HL-60 (cell line): Measurements from ENCODE around the gene MYBPH.

ENCODE experiments used
- DNase-seq, 2 experiments: peaks; one replicate each; pipeline ENCODE4 v3.0.0-alpha.2; 2010 to 2020; ENCODE audit warnings: low read depth in 1 of 2, low spot score in 1 of 2
- H3K27ac ChIP-seq: fragments of 250-450 bp; sonication (Bioruptor Pico); replicated peaks from 2 replicates; pipeline ENCODE4 v1.5.1; 2020; ENCODE audit warnings: mild to moderate bottlenecking, moderate library complexity
- H3K27me3 ChIP-seq: fragments of 250-450 bp; sonication (Bioruptor Pico); 2 replicates; pipeline ENCODE4 v1.5.1; 2021; ENCODE audit warnings: mild to moderate bottlenecking, moderate library complexity; ENCODE audit not compliant: insufficient read depth, poor library complexity, severe bottlenecking
- H3K4me3 ChIP-seq: replicated peaks from 2 replicates; pipeline ENCODE4 v1.5.1; 2011; ENCODE audit warnings: mild to moderate bottlenecking, control low read depth, low read length; ENCODE audit not compliant: insufficient read depth
- GABPA ChIP-seq: IDR thresholded peaks from 2 replicates; pipeline ENCODE4 v1.6.1; 2012; ENCODE audit warnings: low read depth
- POLR2AphosphoS5 ChIP-seq: IDR thresholded peaks from 2 replicates; pipeline ENCODE4 v1.6.1; 2012; ENCODE audit warnings: low read depth
- SPI1 ChIP-seq: IDR thresholded peaks from 2 replicates; pipeline ENCODE4 v1.6.1; 2012; ENCODE audit warnings: low read depth, mild to moderate bottlenecking, borderline replicate concordance
- TF ChIP-seq, protein P1 (sequence below): IDR thresholded peaks from 2 replicates; pipeline ENCODE4 v1.6.1; 2012; ENCODE audit warnings: low read depth; ENCODE audit not compliant: insufficient replicate concordance
- TF ChIP-seq, protein P2 (sequence below): IDR thresholded peaks from one replicate; pipeline ENCODE4 v1.5.1; 2011; ENCODE audit warnings: low read length, control low read depth, inconsistent platforms; ENCODE audit not compliant: insufficient read depth

The MYBPH gene

DNA sequence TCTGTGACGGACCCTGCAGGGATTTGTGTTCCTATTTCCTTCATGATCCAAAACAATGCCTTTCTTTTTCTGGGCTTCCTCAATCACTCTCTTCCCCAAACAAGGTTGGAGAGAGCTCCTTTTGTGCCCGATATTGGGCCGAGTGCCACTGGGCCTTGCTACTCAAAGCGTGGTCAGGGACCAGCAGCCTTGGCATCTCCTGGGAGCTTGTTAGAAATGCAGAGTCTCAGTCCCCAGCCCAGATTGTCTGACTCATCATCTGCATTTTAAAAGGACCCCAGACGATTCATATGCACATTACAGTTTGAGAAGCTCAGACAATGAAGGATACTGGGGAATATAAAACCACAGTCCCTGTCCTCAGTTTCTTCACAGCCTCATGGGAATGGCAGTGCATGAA lies 28.2 kb downstream of the MYBPH start:
- no peak overlapping the region for H3K4me3 ChIP-seq
- no peak overlapping the region for H3K27ac ChIP-seq
- no peak for DNase-seq
- TF ChIP-seq POLR2AphosphoS5 = no peak
- TF ChIP-seq GABPA = no peak
- TF ChIP-seq, protein P1, sequence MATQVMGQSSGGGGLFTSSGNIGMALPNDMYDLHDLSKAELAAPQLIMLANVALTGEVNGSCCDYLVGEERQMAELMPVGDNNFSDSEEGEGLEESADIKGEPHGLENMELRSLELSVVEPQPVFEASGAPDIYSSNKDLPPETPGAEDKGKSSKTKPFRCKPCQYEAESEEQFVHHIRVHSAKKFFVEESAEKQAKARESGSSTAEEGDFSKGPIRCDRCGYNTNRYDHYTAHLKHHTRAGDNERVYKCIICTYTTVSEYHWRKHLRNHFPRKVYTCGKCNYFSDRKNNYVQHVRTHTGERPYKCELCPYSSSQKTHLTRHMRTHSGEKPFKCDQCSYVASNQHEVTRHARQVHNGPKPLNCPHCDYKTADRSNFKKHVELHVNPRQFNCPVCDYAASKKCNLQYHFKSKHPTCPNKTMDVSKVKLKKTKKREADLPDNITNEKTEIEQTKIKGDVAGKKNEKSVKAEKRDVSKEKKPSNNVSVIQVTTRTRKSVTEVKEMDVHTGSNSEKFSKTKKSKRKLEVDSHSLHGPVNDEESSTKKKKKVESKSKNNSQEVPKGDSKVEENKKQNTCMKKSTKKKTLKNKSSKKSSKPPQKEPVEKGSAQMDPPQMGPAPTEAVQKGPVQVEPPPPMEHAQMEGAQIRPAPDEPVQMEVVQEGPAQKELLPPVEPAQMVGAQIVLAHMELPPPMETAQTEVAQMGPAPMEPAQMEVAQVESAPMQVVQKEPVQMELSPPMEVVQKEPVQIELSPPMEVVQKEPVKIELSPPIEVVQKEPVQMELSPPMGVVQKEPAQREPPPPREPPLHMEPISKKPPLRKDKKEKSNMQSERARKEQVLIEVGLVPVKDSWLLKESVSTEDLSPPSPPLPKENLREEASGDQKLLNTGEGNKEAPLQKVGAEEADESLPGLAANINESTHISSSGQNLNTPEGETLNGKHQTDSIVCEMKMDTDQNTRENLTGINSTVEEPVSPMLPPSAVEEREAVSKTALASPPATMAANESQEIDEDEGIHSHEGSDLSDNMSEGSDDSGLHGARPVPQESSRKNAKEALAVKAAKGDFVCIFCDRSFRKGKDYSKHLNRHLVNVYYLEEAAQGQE = no peak
- TF ChIP-seq SPI1 = no peak
- TF ChIP-seq, protein P2, sequence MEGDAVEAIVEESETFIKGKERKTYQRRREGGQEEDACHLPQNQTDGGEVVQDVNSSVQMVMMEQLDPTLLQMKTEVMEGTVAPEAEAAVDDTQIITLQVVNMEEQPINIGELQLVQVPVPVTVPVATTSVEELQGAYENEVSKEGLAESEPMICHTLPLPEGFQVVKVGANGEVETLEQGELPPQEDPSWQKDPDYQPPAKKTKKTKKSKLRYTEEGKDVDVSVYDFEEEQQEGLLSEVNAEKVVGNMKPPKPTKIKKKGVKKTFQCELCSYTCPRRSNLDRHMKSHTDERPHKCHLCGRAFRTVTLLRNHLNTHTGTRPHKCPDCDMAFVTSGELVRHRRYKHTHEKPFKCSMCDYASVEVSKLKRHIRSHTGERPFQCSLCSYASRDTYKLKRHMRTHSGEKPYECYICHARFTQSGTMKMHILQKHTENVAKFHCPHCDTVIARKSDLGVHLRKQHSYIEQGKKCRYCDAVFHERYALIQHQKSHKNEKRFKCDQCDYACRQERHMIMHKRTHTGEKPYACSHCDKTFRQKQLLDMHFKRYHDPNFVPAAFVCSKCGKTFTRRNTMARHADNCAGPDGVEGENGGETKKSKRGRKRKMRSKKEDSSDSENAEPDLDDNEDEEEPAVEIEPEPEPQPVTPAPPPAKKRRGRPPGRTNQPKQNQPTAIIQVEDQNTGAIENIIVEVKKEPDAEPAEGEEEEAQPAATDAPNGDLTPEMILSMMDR = no peak
- no peaks in the 10 kb centered on the region for H3K27me3 ChIP-seq

DNA sequence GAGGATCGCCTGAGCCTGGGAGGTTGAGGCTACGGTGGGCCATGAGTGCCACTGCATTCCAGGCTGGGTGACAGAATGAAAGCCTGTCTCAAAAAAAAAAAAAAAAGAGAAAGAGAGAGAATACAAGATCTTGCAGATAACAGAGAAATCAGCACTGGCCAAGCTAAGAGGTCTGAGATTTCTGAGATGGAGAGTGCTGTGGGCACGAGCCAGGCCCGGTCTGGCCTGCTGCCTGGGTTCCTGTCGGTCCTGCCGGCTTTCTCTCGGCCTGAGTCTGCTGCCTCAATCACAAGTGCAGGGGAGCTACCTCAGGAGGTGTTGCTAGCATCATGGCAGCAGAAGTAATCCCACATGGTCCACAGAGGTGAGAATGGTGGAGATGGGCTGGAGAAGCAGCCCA lies 29.1 kb downstream of the MYBPH start:
- no peak overlapping the region for H3K27ac ChIP-seq

DNA sequence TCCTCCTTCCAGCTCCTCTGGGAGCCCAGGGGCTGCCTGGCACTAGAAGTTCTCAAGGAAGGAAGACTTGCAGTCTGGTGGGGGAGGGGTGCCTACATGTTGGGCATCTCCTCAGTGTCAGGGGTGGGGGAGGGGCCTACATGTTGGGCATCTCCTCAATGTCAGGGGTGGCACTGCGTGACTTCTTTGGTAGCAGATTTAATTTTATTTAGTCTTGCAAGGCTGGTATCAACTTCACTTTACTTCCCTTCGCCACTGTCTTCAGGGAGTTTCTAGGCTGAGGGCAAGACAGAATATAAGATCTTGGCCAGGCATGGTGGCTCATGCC lies 29.6 kb downstream of the MYBPH start:
- TF ChIP-seq, protein P1 = no peak
- TF ChIP-seq SPI1 (no peak), POLR2AphosphoS5 (no peak)
- Histone ChIP-seq H3K4me3 (no peak overlapping the region), H3K27me3 (no peaks in the 10 kb centered on the region), H3K27ac (no peak overlapping the region)
- DNase-seq = no peak

More for the DNA sequence above, 29.1 kb downstream of the MYBPH start:
- no peak for DNase-seq
- Histone ChIP-seq H3K4me3 (no peak overlapping the region), H3K27me3 (no peaks in the 10 kb centered on the region)
- TF ChIP-seq, protein P2 = no peak
- TF ChIP-seq SPI1 (no peak), GABPA (no peak), POLR2AphosphoS5 (no peak)
- TF ChIP-seq, protein P1 = no peak
